Measurements from ENCODE around the gene OR1M1. TPM values are rescaled to one million over a fixed set of nuclear protein-coding genes. Genes with fewer than 3 reads are reported as not detected.
"Not testable (repeated sequence)": the region's sequence is repeated elsewhere in the genome, so short reads cannot be mapped to it uniquely, and the experiment has no call there.

Gene OR1M1
- total RNA-seq, 1 donor from 2014 or later, result not detected

- no peaks in the 10 kb centered on the region for H3K4me1 Mint-ChIP-seq
Observed at GRCh38 chr19:9044449-9044848, 42.4 kb upstream of the OR1M1 start.

GRCh38 chr19:9046694-9047093 is 40.2 kb upstream of the OR1M1 start:
- H3K36me3 Mint-ChIP-seq, result no peaks in the 10 kb centered on the region
- no peak overlapping the region for H2AFZ ChIP-seq (replicated peaks)
- H3K4me3 Mint-ChIP-seq, result no peak overlapping the region
- no peak for TF ChIP-seq EZH2phosphoT487 (IDR thresholded peaks at IDR 0.05)
- TF ChIP-seq EZH2 (IDR thresholded peaks at IDR 0.05), result no peak
- no peak for TF ChIP-seq CTCF (IDR thresholded peaks at IDR 0.05)
- no peaks in the 10 kb centered on the region for H3K4me1 ChIP-seq
- DNase-seq (ENCODE audit: low spot score), result no peak
- H3K4me3 ChIP-seq, result no peak overlapping the region
- H3K27ac ChIP-seq, result no peak overlapping the region
- H3K27me3 ChIP-seq, result no peaks in the 10 kb centered on the region
- no peaks in the 10 kb centered on the region for H3K9me3 ChIP-seq (ENCODE audit: low read depth)
- no peaks in the 10 kb centered on the region for H4K20me1 ChIP-seq (ENCODE audit: low read depth)
- no peaks in the 10 kb centered on the region for H3K4me1 Mint-ChIP-seq
- no peak overlapping the region for H3K9ac ChIP-seq
- H3F3A ChIP-seq (ENCODE audit: low read depth), result peaks cover 6% of the 10 kb centered on the region
- H3K27me3 Mint-ChIP-seq (ENCODE audit: insufficient read depth, low read depth), result peaks cover 3% of the 10 kb centered on the region
- H3K9me3 Mint-ChIP-seq, result no peaks in the 10 kb centered on the region
- H3K79me2 ChIP-seq (ENCODE audit: low read depth), result no peaks in the 10 kb centered on the region
- no peak overlapping the region for H3K4me2 ChIP-seq
- H3K36me3 ChIP-seq, result no peaks in the 10 kb centered on the region
- no peak overlapping the region for H3K27ac Mint-ChIP-seq

More at GRCh38 chr19:9044449-9044848, 42.4 kb upstream of the OR1M1 start:
- no peaks in the 10 kb centered on the region for H3K36me3 Mint-ChIP-seq
- H3K4me2 ChIP-seq, result no peak overlapping the region
- no peak overlapping the region for H2AFZ ChIP-seq (replicated peaks)
- no peak overlapping the region for H3K27ac ChIP-seq
- no peak overlapping the region for H3K27ac Mint-ChIP-seq
- no peak overlapping the region for H3K4me3 ChIP-seq
- H3K9ac ChIP-seq, result no peak overlapping the region
- H4K20me1 ChIP-seq (ENCODE audit: low read depth), result no peaks in the 10 kb centered on the region
- H3K9me3 Mint-ChIP-seq, result no peaks in the 10 kb centered on the region
- no peaks in the 10 kb centered on the region for H3K27me3 ChIP-seq
- DNase-seq (ENCODE audit: low spot score), result no peak
- no peaks in the 10 kb centered on the region for H3K4me1 ChIP-seq
- H3F3A ChIP-seq (ENCODE audit: low read depth), result peaks cover 3% of the 10 kb centered on the region
- no peak for TF ChIP-seq EZH2phosphoT487 (IDR thresholded peaks at IDR 0.05)
- no peaks in the 10 kb centered on the region for H3K79me2 ChIP-seq (ENCODE audit: low read depth)
- no peak overlapping the region for H3K4me3 Mint-ChIP-seq
- H3K9me3 ChIP-seq (ENCODE audit: low read depth), result no peaks in the 10 kb centered on the region
- no peaks in the 10 kb centered on the region for H3K36me3 ChIP-seq
- peaks cover 3% of the 10 kb centered on the region for H3K27me3 Mint-ChIP-seq (ENCODE audit: insufficient read depth, low read depth)

GRCh38 chr19:9052894-9053293 is 34.0 kb upstream of the OR1M1 start:
- Mint-ChIP-seq H3K27me3 (ENCODE audit: insufficient read depth, low read depth) (no peaks in the 10 kb centered on the region), H3K9me3 (no peaks in the 10 kb centered on the region)
- DNase-seq (ENCODE audit: low spot score), result no peak

GRCh38 chr19:9053674-9054073 is 33.2 kb upstream of the OR1M1 start:
- H3K27ac Mint-ChIP-seq; H3K4me2 ChIP-seq; H3K79me2 ChIP-seq (ENCODE audit: low read depth); H3K4me1 Mint-ChIP-seq; H3K27me3 Mint-ChIP-seq (ENCODE audit: insufficient read depth, low read depth); H3K9ac ChIP-seq; H3K4me3 Mint-ChIP-seq; H3K27me3 ChIP-seq; H2AFZ ChIP-seq (replicated peaks); H3K36me3 ChIP-seq; H4K20me1 ChIP-seq (ENCODE audit: low read depth); H3K4me3 ChIP-seq; H3K4me1 ChIP-seq; H3K36me3 Mint-ChIP-seq; H3K27ac ChIP-seq; DNase-seq (ENCODE audit: low spot score); H3K9me3 ChIP-seq (ENCODE audit: low read depth); H3K9me3 Mint-ChIP-seq: not testable (repeated sequence)
- peaks cover 20% of the 10 kb centered on the region for H3F3A ChIP-seq (ENCODE audit: low read depth)

More at GRCh38 chr19:9052894-9053293, 34.0 kb upstream of the OR1M1 start:
- no peak for TF ChIP-seq EZH2phosphoT487 (IDR thresholded peaks at IDR 0.05)
- no peak for TF ChIP-seq EZH2 (IDR thresholded peaks at IDR 0.05)
- TF ChIP-seq CTCF (IDR thresholded peaks at IDR 0.05), result no peak
- Histone ChIP-seq H3K4me3 (no peak overlapping the region), H4K20me1 (ENCODE audit: low read depth) (no peaks in the 10 kb centered on the region), H3K27ac (no peak overlapping the region), H3F3A (ENCODE audit: low read depth) (peaks cover 20% of the 10 kb centered on the region), H3K9me3 (ENCODE audit: low read depth) (no peaks in the 10 kb centered on the region), H3K4me1 (peaks cover 5% of the 10 kb centered on the region), H3K27me3 (no peaks in the 10 kb centered on the region), H2AFZ (replicated peaks) (no peak overlapping the region), H3K4me2 (no peak overlapping the region), H3K9ac (no peak overlapping the region), H3K79me2 (ENCODE audit: low read depth) (no peaks in the 10 kb centered on the region), H3K36me3 (no peaks in the 10 kb centered on the region)
- no peak overlapping the region for H3K27ac Mint-ChIP-seq
- no peak overlapping the region for H3K4me3 Mint-ChIP-seq
- no peaks in the 10 kb centered on the region for H3K36me3 Mint-ChIP-seq
- H3K4me1 Mint-ChIP-seq, result peaks cover 2% of the 10 kb centered on the region

Measured in neural progenitor cell (in vitro differentiated cells).